OCI-LY7 (cell line): ENCODE results near the gene C11orf42.

Experiments
- EZH2phosphoT487 ChIP-seq: fragments of 200-600 bp; sonication (generic); IDR thresholded peaks from 2 replicates; pipeline ENCODE4 v1.6.1; 2018; ENCODE audit warnings: low read depth, borderline replicate concordance, mild to moderate bottlenecking, mixed run types, antibody characterized with exemption, low read length, moderate library complexity, mixed read lengths
- TF ChIP-seq, protein P1 (sequence below): fragments of 200-600 bp; sonication (generic); conservative IDR thresholded peaks from 2 replicates; pipeline ENCODE4 v1.5.1; 2014; ENCODE audit warnings: mild to moderate bottlenecking, antibody characterized with exemption, low read length, moderate library complexity, mixed read lengths

DNA sequence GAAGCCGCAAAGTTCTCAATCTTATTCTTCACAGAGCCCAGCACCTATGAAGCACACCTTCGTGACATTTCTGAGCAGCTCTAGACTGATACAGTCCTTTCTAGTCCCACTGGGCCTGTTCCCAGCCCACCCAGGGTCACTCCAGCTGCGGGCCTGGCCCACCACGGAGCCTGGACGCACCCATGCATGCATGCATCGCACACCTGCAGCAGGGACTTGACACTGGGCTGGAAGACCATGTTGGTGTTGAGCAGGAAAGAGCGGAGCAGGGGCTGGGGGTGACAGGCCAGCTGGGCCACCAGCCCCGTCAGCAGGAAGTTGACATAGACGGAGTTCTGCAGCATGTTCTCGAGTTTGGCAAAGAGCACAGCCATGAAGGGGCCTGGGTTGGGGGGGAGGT, 9.2 kb downstream of the C11orf42 start:
- TF ChIP-seq, protein P1, sequence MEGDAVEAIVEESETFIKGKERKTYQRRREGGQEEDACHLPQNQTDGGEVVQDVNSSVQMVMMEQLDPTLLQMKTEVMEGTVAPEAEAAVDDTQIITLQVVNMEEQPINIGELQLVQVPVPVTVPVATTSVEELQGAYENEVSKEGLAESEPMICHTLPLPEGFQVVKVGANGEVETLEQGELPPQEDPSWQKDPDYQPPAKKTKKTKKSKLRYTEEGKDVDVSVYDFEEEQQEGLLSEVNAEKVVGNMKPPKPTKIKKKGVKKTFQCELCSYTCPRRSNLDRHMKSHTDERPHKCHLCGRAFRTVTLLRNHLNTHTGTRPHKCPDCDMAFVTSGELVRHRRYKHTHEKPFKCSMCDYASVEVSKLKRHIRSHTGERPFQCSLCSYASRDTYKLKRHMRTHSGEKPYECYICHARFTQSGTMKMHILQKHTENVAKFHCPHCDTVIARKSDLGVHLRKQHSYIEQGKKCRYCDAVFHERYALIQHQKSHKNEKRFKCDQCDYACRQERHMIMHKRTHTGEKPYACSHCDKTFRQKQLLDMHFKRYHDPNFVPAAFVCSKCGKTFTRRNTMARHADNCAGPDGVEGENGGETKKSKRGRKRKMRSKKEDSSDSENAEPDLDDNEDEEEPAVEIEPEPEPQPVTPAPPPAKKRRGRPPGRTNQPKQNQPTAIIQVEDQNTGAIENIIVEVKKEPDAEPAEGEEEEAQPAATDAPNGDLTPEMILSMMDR, result no peak
- no peak for TF ChIP-seq EZH2phosphoT487
